Psoas muscle (tissue), 8 donors: ENCODE measurements around the gene C16orf89. TPM values are rescaled to one million over a fixed set of nuclear protein-coding genes. Genes with fewer than 3 reads are reported as not detected.
A peak's percentile ranks its signal among the peaks of the same experiment; 100 is the strongest.
"Not testable (repeated sequence)": the region's sequence is repeated elsewhere in the genome, so short reads cannot be mapped to it uniquely, and the experiment has no call there.

Experiments used
- ATAC-seq, 4 donors: fragments of 200-7000 bp; cut with Tn5 transposase; one replicate each; pipeline ENCODE4 v1.9.1; 2020; ENCODE audit warnings: moderate library complexity in 3 of 4, mild to moderate bottlenecking in 2 of 4
- DNase-seq, 2 donors: peaks; one replicate each; pipeline ENCODE4 v3.0.0-alpha.2; 2020
- H3K27ac ChIP-seq: fragments of 200-600 bp; one replicate; pipeline ENCODE4 v1.8.0; 2022
- H3K27me3 ChIP-seq, 3 donors: fragments of 200-600 bp in 1 of 3; one replicate each; pipeline versions ENCODE4 v1.6.1 to v1.8.0; 2013 to 2022; ENCODE audit warnings: low read length in 2 of 3, mild to moderate bottlenecking in 2 of 3, moderate library complexity in 1 of 3; ENCODE audit not compliant: insufficient read depth in 3 of 3
- H3K36me3 ChIP-seq, 2 donors: fragments of 200-600 bp in 1 of 2; one replicate each; pipeline versions ENCODE4 v1.6.1 to v1.8.0; 2013 to 2022; ENCODE audit warnings: low read depth in 1 of 2, mild to moderate bottlenecking in 1 of 2, moderate library complexity in 1 of 2; ENCODE audit not compliant: insufficient read depth in 1 of 2
- H3K4me1 ChIP-seq: fragments of 200-600 bp; one replicate; pipeline ENCODE4 v1.8.0; 2022
- H3K4me3 ChIP-seq: fragments of 200-600 bp; one replicate; pipeline ENCODE4 v1.8.0; 2022; ENCODE audit warnings: mild to moderate bottlenecking
- H3K9me3 ChIP-seq: fragments of 200-600 bp; one replicate; pipeline ENCODE4 v1.8.0; 2022
- WGBS, 3 donors: extraction: QIAGEN DNeasy Blood & Tissue Kit; methylation state at CpG; one replicate each; pipeline versions ENCODE4 v1.1.6 to v1.1.7; 2013; 5-methylcytosine and 5-hydroxymethylcytosine counted together
- intact Hi-C, 2 donors: fragments of 100-400 bp; cut with DNase I; formaldehyde crosslinking; loops; one replicate each; pipeline versions ENCODE4 v1.11.0 to v1.14.2; 2022
- polyA plus RNA-seq, 3 donors: library from polyadenylated mRNA; stranded (reverse); fragments of 200-250 nt; gene quantifications; one replicate each; pipeline ENCODE4 v1.2.3, GENCODE V29; 2013
- total RNA-seq, 4 donors: library from RNA; stranded (reverse); fragmentation: NEBNext Ultra II Directional in 2 of 4; extraction: Animal tissue kit (Norgen Biotek cat#: 25700) in 2 of 4; gene quantifications; one replicate each; pipeline versions ENCODE4 v1.2.1 to v1.2.4, GENCODE V29; 2021 to 2023
- donor health status: healthy with polysubstance abuse.
- donor health status: DM: no; HTN: no; CAD: no; lungs with moderate emphysema.
- donor health status: Bipolar disorder and iron deficiency.
- donor health status: healthy.
- donor health status: DM: yes; HTN: yes; CAD: no.
- donor health status: DM: no; HTN: no; CAD: no.
- donor health status: DM: no; HTN: no; CAD: no.
- donor health status: DM: yes; HTN: yes; CAD: no.

The C16orf89 gene
- total and polyA plus RNA-seq, 7 donors = 0.29 to 9.3 (median 0.90) TPM; not detected in 1

DNA sequence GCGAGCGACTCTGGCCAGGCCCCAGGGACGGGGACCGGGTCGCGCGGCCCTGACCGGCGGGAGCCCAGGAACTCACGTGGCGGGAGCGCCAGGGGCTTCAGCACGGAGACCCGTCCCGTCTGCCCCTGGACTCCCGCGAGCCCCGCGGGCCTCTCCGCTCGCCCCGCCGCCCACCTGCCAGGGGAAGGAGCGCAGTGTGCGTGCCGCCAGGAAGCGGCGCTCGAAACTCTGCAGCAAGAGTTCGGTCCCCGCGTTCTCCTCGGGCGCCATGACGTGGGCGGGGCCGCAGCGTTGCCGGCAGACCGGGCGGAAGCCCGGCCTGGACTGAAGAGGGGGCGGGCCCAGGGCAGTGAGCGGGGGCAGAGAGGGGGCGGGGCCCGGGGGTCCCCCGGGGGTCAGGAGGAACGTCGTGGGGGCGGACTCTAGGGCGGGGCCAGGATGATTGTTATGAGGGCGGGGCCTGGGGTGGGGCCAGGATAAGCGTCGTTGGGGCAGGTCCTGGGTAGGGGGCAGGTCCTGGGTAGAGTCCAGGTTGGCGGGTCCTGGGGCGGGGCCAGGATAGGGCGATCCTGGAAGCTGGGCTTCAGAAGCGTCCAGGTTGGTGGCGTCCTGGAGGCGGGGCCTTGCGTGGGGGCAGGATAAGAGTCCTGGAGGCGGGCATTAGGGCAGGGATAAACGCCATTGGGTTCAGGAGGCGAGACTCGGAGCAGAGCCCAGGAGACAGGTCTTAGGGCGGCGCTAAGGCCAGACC lies 31.9 kb upstream of the C16orf89 start, which contains the start of gene EEF2KMT:
EEF2KMT (minus strand) TSS at position 326 of the 751 bp plus-strand sequence; CDS start at position 270, 56 bp downstream.
- not testable (repeated sequence) for H3K36me3 ChIP-seq, H3K4me1 ChIP-seq, H3K27me3 ChIP-seq, H3K9me3 ChIP-seq
- WGBS, 3 donors = 0% methylated on average over 31 to 67 of the region's 67 CpGs
- Histone ChIP-seq H3K4me3 (peak within 1 kb of the TSS; percentile 78), H3K27ac (peak within 1 kb of the TSS; percentile 78)
- DNase-seq (peak; percentile 99 to 100), ATAC-seq (peak; percentile 100)
- intact Hi-C loops = loop anchor here in 1 of 2 donors (10.0 kb wide), 1 partner anchor 63 kb away; the partner anchor contains the start of gene NAGPA

DNA sequence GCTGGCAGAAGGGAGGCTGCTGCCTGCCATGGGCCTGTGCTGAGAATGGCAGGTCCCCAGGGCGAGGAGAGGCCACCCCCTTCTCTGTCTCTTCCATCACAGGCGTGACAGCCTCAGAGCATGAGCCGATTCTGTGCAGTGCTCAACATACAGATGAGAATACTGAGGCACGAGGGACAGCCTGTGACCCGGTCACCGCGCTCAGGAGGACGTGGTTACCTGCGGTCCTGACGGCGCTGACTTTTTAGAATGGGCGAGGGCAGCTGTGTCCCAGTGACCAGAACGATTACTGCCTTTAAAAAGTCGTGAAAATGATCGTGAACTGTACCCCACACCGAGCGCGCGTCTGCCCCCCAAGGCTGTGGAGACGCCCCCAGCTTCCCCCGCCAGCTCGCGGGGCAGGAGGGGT lies 31.3 kb upstream of the C16orf89 start:
- not testable (repeated sequence) for H3K4me1 ChIP-seq, DNase-seq, H3K27me3 ChIP-seq, H3K36me3 ChIP-seq, H3K9me3 ChIP-seq, ATAC-seq
- WGBS, 3 donors = 0 to 3% (median 2%) methylated on average over 19 to 23 of the region's 23 CpGs
- intact Hi-C loops = loop anchor here in 1 of 2 donors (10.0 kb wide), 1 partner anchor 62 kb away; the partner anchor contains the start of gene NAGPA
- peak overlapping the region; percentile 78 for H3K27ac ChIP-seq
- H3K4me3 ChIP-seq = peak overlapping the region; percentile 76

DNA sequence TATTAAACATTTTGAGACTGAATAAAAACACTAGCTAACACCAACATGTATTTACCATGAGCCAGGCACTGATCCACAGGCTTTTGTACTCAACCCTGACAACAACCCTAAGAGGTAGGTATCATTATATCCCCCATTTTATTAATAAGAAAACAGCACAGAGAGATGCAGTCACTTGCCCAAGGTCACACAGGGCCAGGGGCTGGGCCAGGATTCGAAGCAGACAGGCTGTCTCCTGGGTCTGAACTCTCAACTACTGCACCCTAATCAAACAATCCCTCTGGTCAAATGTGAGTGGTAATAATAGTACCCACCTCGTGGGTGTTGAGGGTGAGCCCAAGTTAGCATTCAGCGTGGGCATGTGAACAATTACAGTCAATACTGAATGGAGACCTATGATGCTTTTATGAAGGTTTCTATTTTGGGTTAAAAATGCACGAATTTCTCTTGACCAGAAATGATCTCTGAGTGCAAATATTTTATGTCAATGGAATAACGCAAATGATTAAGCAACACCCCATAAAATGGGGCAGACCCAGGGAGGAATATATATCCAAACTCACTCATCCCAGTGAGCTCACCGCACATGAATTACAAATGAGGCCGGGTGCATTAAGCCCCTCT lies 30.8 kb upstream of the C16orf89 start:
- not testable (repeated sequence) for H3K36me3 ChIP-seq, ATAC-seq, DNase-seq, H3K4me1 ChIP-seq, H3K27me3 ChIP-seq, H3K9me3 ChIP-seq
- intact Hi-C loops = loop anchor here in 1 of 2 donors (10.0 kb wide), 1 partner anchor 62 kb away; the partner anchor contains the start of gene NAGPA
- peak overlapping the region; percentile 78 for H3K27ac ChIP-seq
- 27 to 36% (median 31%) methylated on average over 6 to 7 of the region's 7 CpGs for WGBS, 3 donors
- peak overlapping the region; percentile 76 for H3K4me3 ChIP-seq

DNA sequence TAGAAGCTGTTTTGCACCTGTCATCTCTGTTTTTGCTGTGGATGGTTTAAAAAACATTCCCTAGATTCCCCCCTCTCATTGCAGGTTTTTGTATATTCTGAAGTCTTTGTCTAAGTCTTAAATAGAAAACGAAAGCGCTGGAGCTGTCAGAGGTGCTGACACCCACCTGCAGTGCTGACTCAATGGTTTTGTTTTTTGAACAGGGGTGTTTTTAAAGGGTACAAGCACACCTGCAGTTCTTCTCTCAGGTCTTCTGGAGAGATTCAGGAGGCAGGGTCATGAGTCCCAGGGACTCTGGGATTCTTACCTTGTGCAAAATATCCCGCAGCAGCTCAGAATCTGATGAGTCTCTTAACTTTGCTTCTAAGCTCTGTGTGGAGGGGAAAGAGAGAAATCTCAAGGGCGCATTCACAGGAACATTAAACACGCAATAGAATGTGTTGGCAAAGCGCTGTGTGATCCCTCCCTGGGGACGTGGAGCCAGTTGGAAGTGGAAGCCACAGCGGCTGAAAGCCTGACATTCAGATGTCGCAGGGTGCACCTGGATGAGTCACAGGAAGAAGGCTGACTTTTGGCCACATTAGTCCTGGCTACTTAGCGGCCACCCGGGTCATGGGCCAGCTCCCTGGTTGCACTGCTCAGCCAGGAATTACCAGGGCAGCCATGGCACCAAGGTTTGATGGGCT lies 29.5 kb upstream of the C16orf89 start:
- not testable (repeated sequence) for H3K9me3 ChIP-seq, H3K4me3 ChIP-seq, H3K27me3 ChIP-seq, ATAC-seq, H3K36me3 ChIP-seq, H3K27ac ChIP-seq, DNase-seq, H3K4me1 ChIP-seq
- intact Hi-C loops = loop anchor here in 1 of 2 donors (10.0 kb wide), 1 partner anchor 60 kb away; the partner anchor contains the start of gene NAGPA
- WGBS, 3 donors = 44 to 51% (median 45%) methylated on average over 11 of the region's 11 CpGs

DNA sequence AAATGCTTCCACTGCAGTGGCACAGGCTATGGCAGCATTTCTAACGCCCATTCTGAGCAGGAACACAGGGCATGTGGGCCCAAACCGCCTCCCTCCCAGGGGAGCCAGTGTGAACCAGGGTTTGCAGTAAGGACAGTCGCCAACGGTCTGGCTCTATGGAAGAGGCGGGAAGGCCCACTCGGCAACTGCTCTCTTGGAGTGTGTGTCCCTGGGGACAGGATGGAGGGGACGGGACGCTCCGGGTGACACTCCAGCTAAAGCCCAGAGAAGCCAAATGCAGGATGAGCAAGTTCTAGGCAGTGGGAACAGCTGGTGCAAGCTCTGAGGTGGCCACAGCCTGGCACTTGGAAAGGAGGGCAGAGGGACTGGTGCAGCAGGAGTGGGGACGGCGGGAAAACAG lies 28.0 kb upstream of the C16orf89 start:
- not testable (repeated sequence) for H3K9me3 ChIP-seq, H3K4me1 ChIP-seq, DNase-seq, H3K27ac ChIP-seq, H3K27me3 ChIP-seq, ATAC-seq, H3K4me3 ChIP-seq
- intact Hi-C loops = loop anchor here in 1 of 2 donors (10.0 kb wide), 1 partner anchor 59 kb away; the partner anchor contains the start of gene NAGPA
- WGBS, 3 donors = 52 to 68% (median 53%) methylated on average over 9 to 11 of the region's 11 CpGs
- H3K36me3 ChIP-seq = peaks cover 4 to 18% of the 10 kb centered on the region in 2 donors

DNA sequence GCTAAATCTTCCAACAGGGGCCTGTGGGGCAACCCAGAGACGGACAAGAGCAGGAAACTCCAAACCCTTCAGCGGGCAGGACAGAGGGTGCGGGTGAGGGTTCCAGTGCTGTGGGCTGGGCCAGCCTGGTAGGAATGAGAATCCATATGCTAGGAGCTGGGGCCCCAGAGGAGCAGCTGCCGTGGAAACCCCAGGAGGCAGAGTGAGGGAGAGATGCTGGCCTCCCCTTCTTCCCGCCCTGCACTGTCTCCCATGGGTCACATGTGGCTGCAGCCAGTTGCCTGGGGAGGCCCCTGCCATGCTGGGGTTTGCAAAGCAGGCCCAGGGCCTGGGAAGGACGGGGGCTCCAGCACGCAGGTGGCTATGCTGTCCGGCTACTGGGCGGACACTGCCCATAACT lies 27.3 kb upstream of the C16orf89 start:
- intact Hi-C loops = loop anchor here in 1 of 2 donors (10.0 kb wide), 1 partner anchor 58 kb away; the partner anchor contains the start of gene NAGPA
- H3K9me3 ChIP-seq, ATAC-seq, H3K4me1 ChIP-seq, H3K27me3 ChIP-seq, H3K4me3 ChIP-seq, H3K27ac ChIP-seq, DNase-seq: not testable (repeated sequence)
- peaks cover 4 to 22% of the 10 kb centered on the region in 2 donors for H3K36me3 ChIP-seq
- 75 to 96% (median 89%) methylated on average over 5 to 9 of the region's 9 CpGs for WGBS, 3 donors

DNA sequence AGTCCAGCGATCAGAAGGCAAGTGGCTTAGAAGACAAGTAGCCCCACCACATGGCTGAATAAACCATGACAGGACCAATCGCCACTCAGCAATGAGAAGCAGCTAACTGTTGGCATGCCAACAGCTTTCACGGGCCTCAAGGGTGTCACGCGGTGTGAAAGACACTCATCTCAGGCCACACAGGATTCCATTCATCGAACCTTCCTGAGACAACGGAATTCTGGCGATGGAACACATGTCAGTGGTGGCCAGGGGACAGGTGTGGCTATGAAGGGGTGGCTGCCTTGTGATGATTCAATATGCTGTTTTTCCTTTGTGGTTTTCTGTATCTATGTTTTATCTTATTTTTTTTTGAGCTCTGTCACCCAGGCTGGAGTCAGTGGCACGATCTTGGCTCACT lies 24.8 kb upstream of the C16orf89 start:
- H3K36me3 ChIP-seq = peaks cover 4 to 32% of the 10 kb centered on the region in 2 donors
- not testable (repeated sequence) for H3K27ac ChIP-seq, DNase-seq, H3K9me3 ChIP-seq, H3K4me3 ChIP-seq, H3K4me1 ChIP-seq, ATAC-seq, H3K27me3 ChIP-seq
- WGBS, 3 donors = 82 to 88% (median 84%) methylated on average over 9 of the region's 9 CpGs
- intact Hi-C loops = loop anchor here in 1 of 2 donors (10.0 kb wide), 1 partner anchor 56 kb away; the partner anchor contains the start of gene NAGPA

DNA sequence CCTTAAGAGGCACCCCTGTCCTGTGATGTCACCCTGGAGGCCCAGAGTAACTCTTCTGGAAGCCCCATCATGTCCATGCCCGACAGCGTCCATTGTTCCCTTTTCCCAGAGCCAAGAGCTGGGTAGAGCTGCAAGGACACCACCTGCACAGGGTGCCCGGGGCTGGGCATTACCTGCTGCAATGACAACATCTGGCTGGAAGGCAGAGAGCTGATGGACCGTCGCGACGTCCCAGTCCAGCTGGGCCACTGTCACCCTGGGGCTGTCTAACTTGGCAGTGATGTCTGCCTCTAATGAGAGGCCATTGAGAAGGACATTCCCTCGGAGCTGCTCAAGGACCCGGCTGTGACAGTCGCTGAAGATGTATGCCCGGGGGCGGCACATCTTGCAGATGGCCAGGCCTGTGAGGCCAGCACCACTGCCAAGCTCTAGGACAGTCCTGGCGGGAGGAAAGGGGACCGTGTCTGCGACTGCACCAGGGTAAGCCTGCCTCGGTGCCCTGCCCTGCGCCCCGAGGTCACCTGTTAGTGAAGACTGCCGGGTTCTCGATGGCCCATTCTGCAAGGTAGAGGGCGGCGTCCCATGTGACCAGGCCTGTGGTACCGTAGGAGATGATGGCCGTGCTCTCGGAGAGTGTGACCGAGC lies 24.3 kb upstream of the C16orf89 start:
- not testable (repeated sequence) for H3K27me3 ChIP-seq, H3K4me3 ChIP-seq, DNase-seq, H3K4me1 ChIP-seq, H3K9me3 ChIP-seq, H3K27ac ChIP-seq, ATAC-seq
- intact Hi-C loops = loop anchor here in 1 of 2 donors (10.0 kb wide), 1 partner anchor 55 kb away; the partner anchor contains the start of gene NAGPA
- 81 to 88% (median 87%) methylated on average over 24 to 26 of the region's 26 CpGs for WGBS, 3 donors
- peaks cover 4 to 37% of the 10 kb centered on the region in 2 donors for H3K36me3 ChIP-seq

DNA sequence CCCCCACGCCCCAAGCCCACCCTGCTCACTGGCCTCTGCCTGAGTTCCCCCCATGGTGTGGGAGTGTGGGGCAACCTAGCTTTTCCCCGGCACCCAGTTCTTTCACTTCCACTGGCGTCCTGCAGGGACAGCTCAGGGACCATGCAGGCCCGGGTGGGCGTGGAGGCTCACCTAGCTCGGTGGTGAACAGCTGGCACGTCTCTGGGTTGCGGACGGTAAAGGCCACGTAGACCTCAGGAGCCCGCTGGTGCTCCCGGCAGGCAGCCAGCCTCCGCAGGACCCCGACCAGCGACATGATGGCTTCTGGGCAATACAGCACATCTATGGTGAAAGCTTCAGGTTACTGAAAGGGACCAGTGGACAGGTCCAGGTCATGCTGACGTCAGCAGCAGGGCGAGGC lies 23.2 kb upstream of the C16orf89 start:
- H3K4me3 ChIP-seq, H3K9me3 ChIP-seq, DNase-seq, H3K4me1 ChIP-seq, H3K27me3 ChIP-seq, H3K27ac ChIP-seq, ATAC-seq, intact Hi-C loops: not testable (repeated sequence)
- peaks cover 4 to 40% of the 10 kb centered on the region in 2 donors for H3K36me3 ChIP-seq
- WGBS, 3 donors = 82 to 85% (median 85%) methylated on average over 17 of the region's 17 CpGs
